ENCODE measurements around the gene TARBP1.

- no peak for TF ChIP-seq YY1 (IDR thresholded peaks at IDR 0.05; ENCODE audit: insufficient read depth, insufficient read length)
- TF ChIP-seq SUZ12 (IDR thresholded peaks at IDR 0.05; ENCODE audit: extremely low read depth, insufficient read depth, insufficient read length): no peak
Observed at GRCh38 chr1:234401658-234402057, 77.3 kb downstream of the TARBP1 start.

Measured in NT2/D1 (cell line).